ENCODE measurements around the gene C2orf69. TPM values are rescaled to one million over a fixed set of nuclear protein-coding genes. Genes with fewer than 3 reads are reported as not detected.
A peak's percentile ranks its signal among the peaks of the same experiment; 100 is the strongest.

C2orf69 gene
- total RNA-seq: 13.6 and 14.3 TPM in 2 replicates
- long read RNA-seq, transcript C2orf69-201 (2 exons, 3,728 nt): major isoform, 50 of 55 reads
- long read RNA-seq, partial matches to known transcripts: 3 of 55 reads
- long read RNA-seq, other reads (novel, unspliced or antisense): 2 of 55 reads

GRCh38 chr2:199911052-199911876, at the start of gene C2orf69:
Gene C2orf69 (plus strand): TSS chr2:199911293. CDS start chr2:199911439, 146 bp downstream.
- peaks cover 6% of the 10 kb centered on the region for H3K36me3 Mint-ChIP-seq (ENCODE audit: insufficient read depth)
- DNase-seq (ENCODE audit: low spot score, unreplicated experiment): peak; percentile 90
- H3K27me3 Mint-ChIP-seq: no peaks in the 10 kb centered on the region
- H3K27ac Mint-ChIP-seq: peak within 1 kb of the TSS; percentile 98
- peak within 1 kb of the TSS; percentile 96 for H3K4me3 Mint-ChIP-seq (ENCODE audit: low read depth)
- peak; percentile 12 for TF ChIP-seq CTCF (IDR thresholded peaks at IDR 0.05; ENCODE audit: unreplicated experiment)
- peaks cover 22% of the 10 kb centered on the region for H3K4me1 Mint-ChIP-seq (ENCODE audit: low read depth)
- peaks cover 1% of the 10 kb centered on the region for H3K9me3 Mint-ChIP-seq (ENCODE audit: low read depth)

GRCh38 chr2:199862788-199863187, 48.3 kb upstream of the C2orf69 start:
- DNase-seq (ENCODE audit: low spot score, unreplicated experiment): no peak
- no peak for TF ChIP-seq CTCF (IDR thresholded peaks at IDR 0.05; ENCODE audit: unreplicated experiment)
- Mint-ChIP-seq H3K27me3 (peaks cover 5% of the 10 kb centered on the region), H3K36me3 (ENCODE audit: insufficient read depth) (no peaks in the 10 kb centered on the region), H3K27ac (no peak overlapping the region), H3K9me3 (ENCODE audit: low read depth) (no peaks in the 10 kb centered on the region), H3K4me1 (ENCODE audit: low read depth) (no peaks in the 10 kb centered on the region), H3K4me3 (ENCODE audit: low read depth) (no peak overlapping the region)

- Mint-ChIP-seq H3K4me1 (ENCODE audit: low read depth) (peaks cover 7% of the 10 kb centered on the region), H3K27me3 (peaks cover 5% of the 10 kb centered on the region), H3K4me3 (ENCODE audit: low read depth) (no peak overlapping the region), H3K9me3 (ENCODE audit: low read depth) (no peaks in the 10 kb centered on the region), H3K36me3 (ENCODE audit: insufficient read depth) (no peaks in the 10 kb centered on the region), H3K27ac (no peak overlapping the region)
- TF ChIP-seq CTCF (IDR thresholded peaks at IDR 0.05; ENCODE audit: unreplicated experiment): no peak
- no peak for DNase-seq (ENCODE audit: low spot score, unreplicated experiment)
These were observed 45.2 kb upstream of the C2orf69 start for GRCh38 chr2:199865905-199866304.

- Mint-ChIP-seq H3K27ac (no peak overlapping the region), H3K9me3 (ENCODE audit: low read depth) (no peaks in the 10 kb centered on the region), H3K4me3 (ENCODE audit: low read depth) (no peak overlapping the region), H3K27me3 (peaks cover 3% of the 10 kb centered on the region), H3K4me1 (ENCODE audit: low read depth) (peaks cover 7% of the 10 kb centered on the region), H3K36me3 (ENCODE audit: insufficient read depth) (no peaks in the 10 kb centered on the region)
- no peak for TF ChIP-seq CTCF (IDR thresholded peaks at IDR 0.05; ENCODE audit: unreplicated experiment)
- DNase-seq (ENCODE audit: low spot score, unreplicated experiment): no peak
These were observed 42.5 kb upstream of the C2orf69 start for GRCh38 chr2:199868431-199869226.

- peaks cover 5% of the 10 kb centered on the region for H3K9me3 Mint-ChIP-seq (ENCODE audit: low read depth)
- H3K4me3 Mint-ChIP-seq (ENCODE audit: low read depth): no peak overlapping the region
- no peak for DNase-seq (ENCODE audit: low spot score, unreplicated experiment)
- no peaks in the 10 kb centered on the region for H3K27me3 Mint-ChIP-seq
- H3K27ac Mint-ChIP-seq: no peak overlapping the region
- peaks cover 3% of the 10 kb centered on the region for H3K36me3 Mint-ChIP-seq (ENCODE audit: insufficient read depth)
- TF ChIP-seq CTCF (IDR thresholded peaks at IDR 0.05; ENCODE audit: unreplicated experiment): no peak
- peaks cover 7% of the 10 kb centered on the region for H3K4me1 Mint-ChIP-seq (ENCODE audit: low read depth)
These were observed 41.9 kb upstream of the C2orf69 start for GRCh38 chr2:199869227-199869541.

All from progenitor cell of endocrine pancreas (in vitro differentiated cells).